Measurements from ENCODE around the gene CERCAM. TPM values are rescaled to one million over a fixed set of nuclear protein-coding genes. Genes with fewer than 3 reads are reported as not detected.

CERCAM gene
- total RNA-seq, 4 donors from 2014 or later, result 4.5 to 19.7 (median 7.8) TPM

- intact Hi-C loops (cut with DNase I; ENCODE audit: low total_unique reads), result no loop called here
- Histone ChIP-seq H3K9me3 (no peaks in the 10 kb centered on the region), H3K4me3 (no peak overlapping the region), H3K36me3 (no peaks in the 10 kb centered on the region), H3K4me1 (peaks cover 6 to 7% (median 6%) of the 10 kb centered on the region in 4 donors), H3K27ac (no peak overlapping the region), H3K27me3 (peaks cover 83% of the 10 kb centered on the region)
- 61 to 65% methylated on average over 3 of the region's 3 CpGs for WGBS, 2 donors (ENCODE audit: low coverage in 1 of 2)
- in situ Hi-C loops (cut with MboI; ENCODE audit: low pct_ligation_motif_present in 1 of 4, low pct_unique_long_range_greater_than_20kb in 1 of 4, low sequenced_read_pairs in 3 of 4), result no loop called here
- no peak for DNase-seq
- TF ChIP-seq POLR2AphosphoS5 (IDR thresholded peaks at IDR 0.05) (no peak), CTCF (IDR thresholded peaks at IDR 0.05) (peak in 1 of 5 experiments; percentile 18)
Measured at GRCh38 chr9:128414461-128414860, 6.2 kb upstream of the CERCAM start.

- H3K4me1 ChIP-seq, result peaks cover 8 to 15% (median 13%) of the 10 kb centered on the region in 4 donors
- TF ChIP-seq POLR2A (IDR thresholded peaks at IDR 0.05), result no peak
- no peak for TF ChIP-seq CTCF (IDR thresholded peaks at IDR 0.05)
- no peaks in the 10 kb centered on the region for H3K36me3 ChIP-seq
- 56 to 69% methylated on average over 2 of the region's 2 CpGs for WGBS, 2 donors (ENCODE audit: low coverage in 1 of 2)
- in situ Hi-C loops (cut with MboI; ENCODE audit: low pct_ligation_motif_present in 1 of 4, low pct_unique_long_range_greater_than_20kb in 1 of 4, low sequenced_read_pairs in 3 of 4) (no loop called here), intact Hi-C loops (cut with DNase I; ENCODE audit: low total_unique reads) (no loop called here)
- no peak overlapping the region for H3K4me3 ChIP-seq
- no peak for DNase-seq
- H3K27me3 ChIP-seq, result peaks cover 89% of the 10 kb centered on the region
- no peak overlapping the region for H3K27ac ChIP-seq
- H3K9me3 ChIP-seq, result no peaks in the 10 kb centered on the region
Measured at GRCh38 chr9:128415281-128415680, 5.4 kb upstream of the CERCAM start.

GRCh38 chr9:128416014-128416413 lies 4.6 kb upstream of the CERCAM start:
- in situ Hi-C loops (cut with MboI; ENCODE audit: low pct_ligation_motif_present in 1 of 4, low pct_unique_long_range_greater_than_20kb in 1 of 4, low sequenced_read_pairs in 3 of 4) (no loop called here), intact Hi-C loops (cut with DNase I; ENCODE audit: low total_unique reads) (no loop called here)
- Histone ChIP-seq H3K36me3 (no peaks in the 10 kb centered on the region), H3K4me3 (no peak overlapping the region), H3K9me3 (no peaks in the 10 kb centered on the region), H3K27ac (no peak overlapping the region), H3K4me1 (peaks cover 8 to 20% (median 13%) of the 10 kb centered on the region in 4 donors), H3K27me3 (peaks cover 87% of the 10 kb centered on the region)
- DNase-seq, result no peak
- no peak for TF ChIP-seq POLR2A (IDR thresholded peaks at IDR 0.05)
- no peak for TF ChIP-seq CTCF (IDR thresholded peaks at IDR 0.05)
- TF ChIP-seq EP300 (IDR thresholded peaks at IDR 0.05; ENCODE audit: low read depth), result no peak
- TF ChIP-seq POLR2AphosphoS5 (IDR thresholded peaks at IDR 0.05), result no peak
- 38 to 62% methylated on average over 4 to 6 of the region's 6 CpGs for WGBS, 2 donors (ENCODE audit: low coverage in 1 of 2)

GRCh38 chr9:128416432-128417019 lies 4.1 kb upstream of the CERCAM start:
- H3K9me3 ChIP-seq, result no peaks in the 10 kb centered on the region
- TF ChIP-seq POLR2A (IDR thresholded peaks at IDR 0.05) (no peak), EP300 (IDR thresholded peaks at IDR 0.05; ENCODE audit: low read depth) (no peak), CTCF (IDR thresholded peaks at IDR 0.05) (no peak), POLR2AphosphoS5 (IDR thresholded peaks at IDR 0.05) (no peak)
- WGBS, 2 donors (ENCODE audit: low coverage in 1 of 2), result 30 to 60% methylated on average over 4 to 6 of the region's 6 CpGs
- H3K4me1 ChIP-seq, result peaks cover 8 to 24% (median 15%) of the 10 kb centered on the region in 4 donors
- no peaks in the 10 kb centered on the region for H3K36me3 ChIP-seq
- in situ Hi-C loops (cut with MboI; ENCODE audit: low pct_ligation_motif_present in 1 of 4, low pct_unique_long_range_greater_than_20kb in 1 of 4, low sequenced_read_pairs in 3 of 4), result no loop called here
- no peak overlapping the region for H3K4me3 ChIP-seq
- H3K27me3 ChIP-seq, result peaks cover 93% of the 10 kb centered on the region
- intact Hi-C loops (cut with DNase I; ENCODE audit: low total_unique reads), result no loop called here
- H3K27ac ChIP-seq, result no peak overlapping the region
- no peak for DNase-seq
